ENCODE results near the gene MORC2. TPM values are rescaled to one million over a fixed set of nuclear protein-coding genes. Genes with fewer than 3 reads are reported as not detected.

The MORC2 gene
- total and polyA plus RNA-seq, 4 donors = 15.2 to 35.1 (median 28.1) TPM

DNA sequence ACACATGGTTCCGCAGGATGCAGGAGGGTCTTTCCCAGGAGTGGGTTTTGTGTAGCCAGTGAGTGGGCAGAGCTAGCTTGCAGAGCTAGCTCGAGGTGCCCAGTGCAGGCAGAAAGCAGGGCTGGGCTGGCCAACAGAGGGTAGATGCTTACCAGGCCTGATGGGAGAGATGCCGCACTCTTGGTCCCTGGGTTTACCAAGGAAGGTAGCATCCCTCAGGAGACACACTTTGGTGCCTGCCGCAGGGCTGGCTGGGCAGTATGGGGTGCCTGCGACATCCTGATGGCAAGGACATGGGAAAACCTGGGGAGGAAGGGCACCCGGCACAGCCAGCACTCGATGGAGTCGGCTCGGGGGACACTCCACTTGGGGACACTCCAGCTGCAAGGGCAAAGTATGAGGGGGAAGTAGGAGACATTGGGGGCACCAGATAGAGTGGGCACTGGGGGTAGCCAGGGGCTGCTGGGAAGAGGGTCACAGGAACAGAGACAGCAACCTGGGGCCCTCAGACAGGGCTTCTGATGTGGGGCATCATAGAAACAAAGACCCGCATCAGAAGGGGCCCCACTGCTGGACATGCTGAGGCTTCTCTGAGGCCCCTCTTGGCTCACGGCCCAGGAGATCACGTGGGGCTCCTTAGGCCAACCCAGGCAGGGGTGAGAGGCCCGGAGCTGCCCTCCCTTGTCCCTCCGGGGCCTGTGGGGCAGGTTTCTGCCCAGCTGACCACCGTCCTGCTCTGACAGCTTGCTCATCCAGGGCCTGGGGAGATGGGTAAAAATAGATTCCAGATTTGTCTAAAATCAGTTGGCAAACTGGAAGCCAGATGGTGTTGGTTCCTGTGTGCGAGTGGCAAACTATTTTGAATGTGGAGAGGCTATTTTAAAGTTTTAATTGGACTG lies 89.8 kb downstream of the MORC2 start:
- peaks cover 50% of the 10 kb centered on the region for H3K36me3 ChIP-seq (ENCODE audit: control insufficient read depth, insufficient read depth, low read length)
- no peak overlapping the region for H3K4me3 ChIP-seq (ENCODE audit: low read depth, low read length)
- no peak overlapping the region for H3K27ac ChIP-seq (ENCODE audit: low read depth, low read length)
- WGBS (ENCODE audit: insufficient coverage) = 62% methylated on average over 15 of the region's 16 CpGs
- H3K4me1 ChIP-seq (ENCODE audit: control insufficient read depth, insufficient read depth, low read length) = peaks cover 40% of the 10 kb centered on the region
- no peaks in the 10 kb centered on the region for H3K9me3 ChIP-seq (ENCODE audit: control insufficient read depth, insufficient read depth, low read length)
- no peaks in the 10 kb centered on the region for H3K27me3 ChIP-seq (ENCODE audit: control insufficient read depth, insufficient read depth, low read length)
- DNase-seq (ENCODE audit: low read depth in 4 of 6, low spot score in 6 of 6) = peak in 3 of 6 donors; percentile 15 to 82 (median 37)

- no peak overlapping the region for H3K27ac ChIP-seq (ENCODE audit: low read depth, low read length)
- H3K27me3 ChIP-seq (ENCODE audit: control insufficient read depth, insufficient read depth, low read length) = no peaks in the 10 kb centered on the region
- no peaks in the 10 kb centered on the region for H3K9me3 ChIP-seq (ENCODE audit: control insufficient read depth, insufficient read depth, low read length)
- H3K36me3 ChIP-seq (ENCODE audit: control insufficient read depth, insufficient read depth, low read length) = peaks cover 52% of the 10 kb centered on the region
- H3K4me1 ChIP-seq (ENCODE audit: control insufficient read depth, insufficient read depth, low read length) = peaks cover 45% of the 10 kb centered on the region
- H3K4me3 ChIP-seq (ENCODE audit: low read depth, low read length) = no peak overlapping the region
- peak in 2 of 6 donors; percentile 9 to 57 for DNase-seq (ENCODE audit: low read depth in 4 of 6, low spot score in 6 of 6)
- 60% methylated on average over 15 of the region's 15 CpGs for WGBS (ENCODE audit: insufficient coverage)
Observed at GRCh38 chr22:30877662-30878515, 90.7 kb downstream of the MORC2 start.

- Histone ChIP-seq H3K4me1 (ENCODE audit: control insufficient read depth, insufficient read depth, low read length) (peaks cover 54% of the 10 kb centered on the region), H3K27me3 (ENCODE audit: control insufficient read depth, insufficient read depth, low read length) (no peaks in the 10 kb centered on the region), H3K4me3 (ENCODE audit: low read depth, low read length) (no peak overlapping the region), H3K36me3 (ENCODE audit: control insufficient read depth, insufficient read depth, low read length) (peaks cover 49% of the 10 kb centered on the region), H3K9me3 (ENCODE audit: control insufficient read depth, insufficient read depth, low read length) (no peaks in the 10 kb centered on the region), H3K27ac (ENCODE audit: low read depth, low read length) (no peak overlapping the region)
- 18% methylated on average over 8 of the region's 9 CpGs for WGBS (ENCODE audit: insufficient coverage)
- DNase-seq (ENCODE audit: low read depth in 4 of 6, low spot score in 6 of 6) = peak; percentile 19 to 94 (median 42)
Observed at GRCh38 chr22:30876915-30877553, 91.5 kb downstream of the MORC2 start.

GRCh38 chr22:30876221-30876751 lies 92.3 kb downstream of the MORC2 start:
- 83% methylated on average over 9 of the region's 9 CpGs for WGBS (ENCODE audit: insufficient coverage)
- H3K27ac ChIP-seq (ENCODE audit: low read depth, low read length) = no peak overlapping the region

GRCh38 chr22:30875481-30876215 lies 92.9 kb downstream of the MORC2 start:
- no peak for DNase-seq (ENCODE audit: low read depth in 4 of 6, low spot score in 6 of 6)
- H3K27ac ChIP-seq (ENCODE audit: low read depth, low read length) = no peak overlapping the region
- 87% methylated on average over 14 of the region's 17 CpGs for WGBS (ENCODE audit: insufficient coverage)
- H3K36me3 ChIP-seq (ENCODE audit: control insufficient read depth, insufficient read depth, low read length) = peaks cover 50% of the 10 kb centered on the region
- peaks cover 68% of the 10 kb centered on the region for H3K4me1 ChIP-seq (ENCODE audit: control insufficient read depth, insufficient read depth, low read length)
- H3K27me3 ChIP-seq (ENCODE audit: control insufficient read depth, insufficient read depth, low read length) = no peaks in the 10 kb centered on the region
- H3K9me3 ChIP-seq (ENCODE audit: control insufficient read depth, insufficient read depth, low read length) = no peaks in the 10 kb centered on the region
- H3K4me3 ChIP-seq (ENCODE audit: low read depth, low read length) = no peak overlapping the region

More at GRCh38 chr22:30876221-30876751, 92.3 kb downstream of the MORC2 start:
- peaks cover 48% of the 10 kb centered on the region for H3K36me3 ChIP-seq (ENCODE audit: control insufficient read depth, insufficient read depth, low read length)
- H3K27me3 ChIP-seq (ENCODE audit: control insufficient read depth, insufficient read depth, low read length) = no peaks in the 10 kb centered on the region
- H3K4me3 ChIP-seq (ENCODE audit: low read depth, low read length) = no peak overlapping the region
- H3K4me1 ChIP-seq (ENCODE audit: control insufficient read depth, insufficient read depth, low read length) = peaks cover 61% of the 10 kb centered on the region
- H3K9me3 ChIP-seq (ENCODE audit: control insufficient read depth, insufficient read depth, low read length) = no peaks in the 10 kb centered on the region
- no peak for DNase-seq (ENCODE audit: low read depth in 4 of 6, low spot score in 6 of 6)

Small RNA genes within 50 kb of the gene (small RNA-seq; reads per million reads assigned to genes)
- gene RF01892 (ENCODE audit: low replicate concordance) = not detected

Other genes starting within 250 kb of the MORC2 start
- gene TUG1, start 491 bp upstream of the MORC2 start, total RNA-seq = 100 to 1,000 TPM; 109 to 118 TPM
- gene TUG1, start 491 bp upstream of the MORC2 start, polyA plus RNA-seq (ENCODE audit: insufficient read length in 2 of 2) = 100 to 1,000 TPM; 109 to 142 TPM
- 10 to 100 TPM; 26.1 to 45.3 TPM for gene SMTN, start 112.5 kb upstream of the MORC2 start, total RNA-seq
- gene SMTN, start 112.5 kb upstream of the MORC2 start, polyA plus RNA-seq (ENCODE audit: insufficient read length in 2 of 2) = 10 to 100 TPM; 38.0 to 61.0 TPM
- 10 to 100 TPM; 45.5 to 85.1 TPM for gene SELENOM, start 138.8 kb upstream of the MORC2 start, total RNA-seq
- gene SELENOM, start 138.8 kb upstream of the MORC2 start, polyA plus RNA-seq (ENCODE audit: insufficient read length in 2 of 2) = 10 to 100 TPM; 40.2 to 47.4 TPM
- gene INPP5J, start 154.2 kb upstream of the MORC2 start, total RNA-seq = 1 to 10 TPM; 3.5 to 4.6 TPM
- 10 to 100 TPM; 16.4 to 17.2 TPM for gene INPP5J, start 154.2 kb upstream of the MORC2 start, polyA plus RNA-seq (ENCODE audit: insufficient read length in 2 of 2)
- 1 to 10 TPM in 1 of 2 donors, under 1 TPM in 1; 0.77 to 1.1 TPM for gene PLA2G3, start 171.7 kb upstream of the MORC2 start, total RNA-seq
- 1 to 10 TPM; 1.3 to 1.7 TPM for gene PLA2G3, start 171.7 kb upstream of the MORC2 start, polyA plus RNA-seq (ENCODE audit: insufficient read length in 2 of 2)
- 10 to 100 TPM; 29.7 to 41.0 TPM for gene RNF185, start 191.4 kb upstream of the MORC2 start, total RNA-seq
- 10 to 100 TPM; 41.1 to 44.1 TPM for gene RNF185, start 191.4 kb upstream of the MORC2 start, polyA plus RNA-seq (ENCODE audit: insufficient read length in 2 of 2)
- 10 to 100 TPM; 29.5 to 37.9 TPM for gene LIMK2, start 243.5 kb upstream of the MORC2 start, total RNA-seq
- 10 to 100 TPM; 30.0 to 35.7 TPM for gene LIMK2, start 243.5 kb upstream of the MORC2 start, polyA plus RNA-seq (ENCODE audit: insufficient read length in 2 of 2)